ENCODE results near the gene PARD3. TPM values are rescaled to one million over a fixed set of nuclear protein-coding genes. Genes with fewer than 3 reads are reported as not detected.
A peak's percentile ranks its signal among the peaks of the same experiment; 100 is the strongest.

PARD3 gene
- total RNA-seq, 1 experiment from 2014 or later = 44.2 TPM

- in situ Hi-C loops (cut with HindIII; ENCODE audit: low pct_unique_long_range_greater_than_20kb, low sequenced_read_pairs) = no loop called here
Measured at GRCh38 chr10:34540492-34540891, 274.6 kb downstream of the PARD3 start.

GRCh38 chr10:34539533-34540315 lies 275.4 kb downstream of the PARD3 start:
- in situ Hi-C loops (cut with HindIII; ENCODE audit: low pct_unique_long_range_greater_than_20kb, low sequenced_read_pairs) = no loop called here
- no peak for DNase-seq (ENCODE audit: low read depth, low spot score)

More at GRCh38 chr10:34540492-34540891, 274.6 kb downstream of the PARD3 start:
- no peak for DNase-seq (ENCODE audit: low read depth, low spot score)

GRCh38 chr10:34538281-34538829 lies 276.7 kb downstream of the PARD3 start:
- in situ Hi-C loops (cut with HindIII; ENCODE audit: low pct_unique_long_range_greater_than_20kb, low sequenced_read_pairs) = no loop called here
- DNase-seq (ENCODE audit: low read depth, low spot score) = no peak

GRCh38 chr10:34537629-34538231 lies 277.4 kb downstream of the PARD3 start:
- no peak for DNase-seq (ENCODE audit: low read depth, low spot score)
- in situ Hi-C loops (cut with HindIII; ENCODE audit: low pct_unique_long_range_greater_than_20kb, low sequenced_read_pairs) = no loop called here

- in situ Hi-C loops (cut with HindIII; ENCODE audit: low pct_unique_long_range_greater_than_20kb, low sequenced_read_pairs) = no loop called here
- no peak for DNase-seq (ENCODE audit: low read depth, low spot score)
Measured at GRCh38 chr10:34535872-34536271, 279.2 kb downstream of the PARD3 start.

GRCh38 chr10:34530778-34531177 lies 284.3 kb downstream of the PARD3 start:
- in situ Hi-C loops (cut with HindIII; ENCODE audit: low pct_unique_long_range_greater_than_20kb, low sequenced_read_pairs) = no loop called here

GRCh38 chr10:34528320-34528719 lies 286.8 kb downstream of the PARD3 start:
- in situ Hi-C loops (cut with HindIII; ENCODE audit: low pct_unique_long_range_greater_than_20kb, low sequenced_read_pairs) = no loop called here
- DNase-seq (ENCODE audit: low read depth, low spot score) = peak; percentile 78

More at GRCh38 chr10:34530778-34531177, 284.3 kb downstream of the PARD3 start:
- no peak for DNase-seq (ENCODE audit: low read depth, low spot score)

GRCh38 chr10:34526758-34527730 lies 288.1 kb downstream of the PARD3 start:
- in situ Hi-C loops (cut with HindIII; ENCODE audit: low pct_unique_long_range_greater_than_20kb, low sequenced_read_pairs) = no loop called here
- DNase-seq (ENCODE audit: low read depth, low spot score) = peak; percentile 70

- in situ Hi-C loops (cut with HindIII; ENCODE audit: low pct_unique_long_range_greater_than_20kb, low sequenced_read_pairs) = no loop called here
- no peak for DNase-seq (ENCODE audit: low read depth, low spot score)
Measured at GRCh38 chr10:34526186-34526585, 288.9 kb downstream of the PARD3 start.

- DNase-seq (ENCODE audit: low read depth, low spot score) = no peak
- in situ Hi-C loops (cut with HindIII; ENCODE audit: low pct_unique_long_range_greater_than_20kb, low sequenced_read_pairs) = no loop called here
Measured at GRCh38 chr10:34524369-34525091, 290.6 kb downstream of the PARD3 start.

GRCh38 chr10:34523017-34523767 lies 291.9 kb downstream of the PARD3 start:
- DNase-seq (ENCODE audit: low read depth, low spot score) = no peak
- in situ Hi-C loops (cut with HindIII; ENCODE audit: low pct_unique_long_range_greater_than_20kb, low sequenced_read_pairs) = no loop called here

- DNase-seq (ENCODE audit: low read depth, low spot score) = peak; percentile 71
- in situ Hi-C loops (cut with HindIII; ENCODE audit: low pct_unique_long_range_greater_than_20kb, low sequenced_read_pairs) = no loop called here
Measured at GRCh38 chr10:34522546-34522945, 292.6 kb downstream of the PARD3 start.

GRCh38 chr10:34520510-34520909 lies 294.6 kb downstream of the PARD3 start:
- DNase-seq (ENCODE audit: low read depth, low spot score) = no peak
- in situ Hi-C loops (cut with HindIII; ENCODE audit: low pct_unique_long_range_greater_than_20kb, low sequenced_read_pairs) = no loop called here

GRCh38 chr10:34520084-34520483 lies 295.0 kb downstream of the PARD3 start:
- in situ Hi-C loops (cut with HindIII; ENCODE audit: low pct_unique_long_range_greater_than_20kb, low sequenced_read_pairs) = no loop called here
- peak; percentile 92 for DNase-seq (ENCODE audit: low read depth, low spot score)

- in situ Hi-C loops (cut with HindIII; ENCODE audit: low pct_unique_long_range_greater_than_20kb, low sequenced_read_pairs) = no loop called here
- no peak for DNase-seq (ENCODE audit: low read depth, low spot score)
Measured at GRCh38 chr10:34514290-34514689, 300.8 kb downstream of the PARD3 start.

- DNase-seq (ENCODE audit: low read depth, low spot score) = no peak
- in situ Hi-C loops (cut with HindIII; ENCODE audit: low pct_unique_long_range_greater_than_20kb, low sequenced_read_pairs) = no loop called here
Measured at GRCh38 chr10:34513636-34514035, 301.5 kb downstream of the PARD3 start.

- in situ Hi-C loops (cut with HindIII; ENCODE audit: low pct_unique_long_range_greater_than_20kb, low sequenced_read_pairs) = no loop called here
- no peak for DNase-seq (ENCODE audit: low read depth, low spot score)
Measured at GRCh38 chr10:34507217-34507616, 307.9 kb downstream of the PARD3 start.
